ENCODE results near the gene SNX5. TPM values are rescaled to one million over a fixed set of nuclear protein-coding genes. Genes with fewer than 3 reads are reported as not detected.

SNX5 gene
- 10 to 100 TPM; 49.8 to 88.8 (median 60.9) TPM for total RNA-seq

GRCh38 chr20:17968366-17969277, at the start of gene SNX5, which contains the start of gene MGME1:
Gene SNX5 (minus strand): TSS chr20:17968794. CDS start chr20:17968425, 369 bp downstream.
Gene MGME1 (plus strand): TSS chr20:17969018. CDS start chr20:17969860, 842 bp downstream.
- H3K4me3 ChIP-seq: peak within 1 kb of the TSS; percentile 91 to 97 (median 94)
- no peaks in the 10 kb centered on the region for H3K9me3 ChIP-seq
- ATAC-seq (peak; percentile 82 to 85), DNase-seq (peak; percentile 99)
- H3K36me3 ChIP-seq: no peaks in the 10 kb centered on the region
- H3K27me3 ChIP-seq: no peaks in the 10 kb centered on the region
- intact Hi-C loops (cut with DNase I; ENCODE audit: low total_unique reads) (loop anchor here (2.0 to 10.0 kb wide), 5 partner anchors 169 to 538 kb away; partner anchors contain the start of genes DSTN, DZANK1, KAT14 and PET117), in situ Hi-C loops (cut with MboI; ENCODE audit: low sequenced_read_pairs in 4 of 4) (loop anchor here in 2 of 4 donors (25.0 kb wide), 2 partner anchors 169 to 544 kb away; partner anchors contain the start of genes KAT14 (in 1 of the 2), PET117 (in 1 of the 2) and SEC23B (in 1 of the 2))
- peak within 1 kb of the TSS; percentile 93 to 99 (median 96) for H3K27ac ChIP-seq
- TF ChIP-seq, protein P1, sequence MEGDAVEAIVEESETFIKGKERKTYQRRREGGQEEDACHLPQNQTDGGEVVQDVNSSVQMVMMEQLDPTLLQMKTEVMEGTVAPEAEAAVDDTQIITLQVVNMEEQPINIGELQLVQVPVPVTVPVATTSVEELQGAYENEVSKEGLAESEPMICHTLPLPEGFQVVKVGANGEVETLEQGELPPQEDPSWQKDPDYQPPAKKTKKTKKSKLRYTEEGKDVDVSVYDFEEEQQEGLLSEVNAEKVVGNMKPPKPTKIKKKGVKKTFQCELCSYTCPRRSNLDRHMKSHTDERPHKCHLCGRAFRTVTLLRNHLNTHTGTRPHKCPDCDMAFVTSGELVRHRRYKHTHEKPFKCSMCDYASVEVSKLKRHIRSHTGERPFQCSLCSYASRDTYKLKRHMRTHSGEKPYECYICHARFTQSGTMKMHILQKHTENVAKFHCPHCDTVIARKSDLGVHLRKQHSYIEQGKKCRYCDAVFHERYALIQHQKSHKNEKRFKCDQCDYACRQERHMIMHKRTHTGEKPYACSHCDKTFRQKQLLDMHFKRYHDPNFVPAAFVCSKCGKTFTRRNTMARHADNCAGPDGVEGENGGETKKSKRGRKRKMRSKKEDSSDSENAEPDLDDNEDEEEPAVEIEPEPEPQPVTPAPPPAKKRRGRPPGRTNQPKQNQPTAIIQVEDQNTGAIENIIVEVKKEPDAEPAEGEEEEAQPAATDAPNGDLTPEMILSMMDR (IDR thresholded peaks at IDR 0.05 in 4 of 5, conservative IDR thresholded peaks at IDR 0.05 in 1 of 5): no peak
- TF ChIP-seq POLR2A (IDR thresholded peaks at IDR 0.05): peak; percentile 55 to 68
- peaks cover 75 to 76% of the 10 kb centered on the region in 2 donors for H3K4me1 ChIP-seq

DNA sequence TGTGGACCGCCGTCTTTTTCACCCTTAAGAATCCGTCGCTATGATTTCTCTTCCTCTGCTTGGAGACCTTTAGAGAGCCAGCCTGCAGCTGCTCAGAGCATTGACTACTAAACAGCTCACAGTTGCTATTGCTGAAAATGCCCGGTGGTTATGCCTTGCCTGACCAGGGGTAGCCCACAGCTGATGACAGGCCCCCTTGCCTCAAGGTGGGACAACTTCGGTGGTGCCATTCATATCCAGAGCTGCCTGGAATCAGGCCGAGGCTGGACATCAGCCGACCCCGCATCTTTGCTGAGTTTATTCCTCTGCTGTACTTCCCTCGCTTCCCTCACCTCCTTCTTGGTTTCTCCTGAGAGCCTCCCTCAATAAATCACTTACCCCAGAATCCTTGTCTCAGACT, 49.5 kb upstream of the SNX5 start:
- intact Hi-C loops (cut with DNase I; ENCODE audit: low total_unique reads): no loop called here
- H3K36me3 ChIP-seq: no peaks in the 10 kb centered on the region
- TF ChIP-seq, protein P1 (IDR thresholded peaks at IDR 0.05 in 4 of 5, conservative IDR thresholded peaks at IDR 0.05 in 1 of 5): no peak
- TF ChIP-seq POLR2A (IDR thresholded peaks at IDR 0.05): no peak
- in situ Hi-C loops (cut with MboI; ENCODE audit: low sequenced_read_pairs in 4 of 4): no loop called here
- no peak overlapping the region for H3K4me3 ChIP-seq
- no peak for ATAC-seq
- H3K4me1 ChIP-seq: no peaks in the 10 kb centered on the region
- no peak overlapping the region for H3K27ac ChIP-seq
- H3K9me3 ChIP-seq: no peaks in the 10 kb centered on the region
- no peaks in the 10 kb centered on the region for H3K27me3 ChIP-seq
- no peak for DNase-seq

- in situ Hi-C loops (cut with MboI; ENCODE audit: low sequenced_read_pairs in 4 of 4): no loop called here
- ATAC-seq: no peak
- no peaks in the 10 kb centered on the region for H3K27me3 ChIP-seq
- no peaks in the 10 kb centered on the region for H3K36me3 ChIP-seq
- H3K9me3 ChIP-seq: no peaks in the 10 kb centered on the region
- no peak overlapping the region for H3K4me3 ChIP-seq
- no peak for TF ChIP-seq POLR2A (IDR thresholded peaks at IDR 0.05)
- TF ChIP-seq, protein P1 (IDR thresholded peaks at IDR 0.05 in 4 of 5, conservative IDR thresholded peaks at IDR 0.05 in 1 of 5): no peak
- no peaks in the 10 kb centered on the region for H3K4me1 ChIP-seq
- no peak overlapping the region for H3K27ac ChIP-seq
- intact Hi-C loops (cut with DNase I; ENCODE audit: low total_unique reads): no loop called here
- no peak for DNase-seq
These were observed 48.2 kb upstream of the SNX5 start for GRCh38 chr20:18016772-18017171.

DNA sequence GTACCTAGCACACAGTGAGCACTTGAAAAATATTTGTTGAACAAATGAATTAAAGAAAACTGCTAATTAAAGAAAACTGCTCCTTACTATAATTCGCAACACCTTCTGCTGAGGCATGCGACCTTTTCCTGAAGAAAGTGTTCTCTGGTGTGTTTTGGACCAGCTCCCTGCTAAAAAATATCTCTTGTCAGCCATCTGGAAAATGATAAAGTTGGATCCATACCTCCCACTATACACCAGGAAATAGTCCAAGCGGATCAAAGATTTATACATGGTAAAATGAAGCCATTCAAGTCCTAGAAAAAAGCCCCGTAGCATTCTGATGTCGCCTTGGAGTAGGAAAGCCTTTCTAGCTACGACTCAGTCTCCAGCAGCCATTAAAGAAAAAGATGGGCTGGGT, 45.8 kb upstream of the SNX5 start:
- H3K4me1 ChIP-seq: no peaks in the 10 kb centered on the region
- TF ChIP-seq, protein P1 (IDR thresholded peaks at IDR 0.05 in 4 of 5, conservative IDR thresholded peaks at IDR 0.05 in 1 of 5): no peak
- TF ChIP-seq POLR2A (IDR thresholded peaks at IDR 0.05): no peak
- H3K27ac ChIP-seq: no peak overlapping the region
- no peaks in the 10 kb centered on the region for H3K9me3 ChIP-seq
- H3K27me3 ChIP-seq: no peaks in the 10 kb centered on the region
- H3K4me3 ChIP-seq: no peak overlapping the region
- DNase-seq: no peak
- no peaks in the 10 kb centered on the region for H3K36me3 ChIP-seq
- no peak for ATAC-seq
- intact Hi-C loops (cut with DNase I; ENCODE audit: low total_unique reads) (no loop called here), in situ Hi-C loops (cut with MboI; ENCODE audit: low sequenced_read_pairs in 4 of 4) (no loop called here)

Data from gastrocnemius medialis (tissue), 4 donors.